SK-N-SH treated with all-trans-retinoic acid at 6 μM for 48 hours (cell line): ENCODE data around the gene SYAP1.

Source experiments
- ATAC-seq: fragments of 200-7000 bp; cut with Tn5 transposase; 3 replicates; pipeline ENCODE4 v1.9.1; 2020; ENCODE audit warnings: mild to moderate bottlenecking, moderate library complexity
- ARNTL ChIP-seq: fragments of 450-650 bp; formaldehyde crosslinking; IDR thresholded peaks from 2 replicates; pipeline ENCODE4 v1.5.0; 2020; ENCODE audit warnings: low read depth, mild to moderate bottlenecking, moderate library complexity, borderline replicate concordance
- BACH2 ChIP-seq: fragments of 250-450 bp; sonication (Bioruptor Pico); IDR thresholded peaks from 2 replicates; pipeline ENCODE4 v1.9.0; 2021; ENCODE audit warnings: mild to moderate bottlenecking, borderline replicate concordance
- CREB5 ChIP-seq: fragments of 250-450 bp; sonication (Bioruptor Pico); IDR thresholded peaks from 2 replicates; pipeline ENCODE4 v1.5.1; 2020; ENCODE audit warnings: low read depth, mild to moderate bottlenecking, moderate library complexity
- CSDC2 ChIP-seq: fragments of 250-450 bp; sonication (Bioruptor Pico); IDR thresholded peaks from 2 replicates; pipeline ENCODE4 v1.5.0; 2020; ENCODE audit warnings: mild to moderate bottlenecking, moderate library complexity
- ESRRG ChIP-seq: fragments of 250-450 bp; sonication (Bioruptor Pico); IDR thresholded peaks from 2 replicates; pipeline ENCODE4 v1.6.1; 2021; ENCODE audit warnings: mild to moderate bottlenecking
- GLIS3 ChIP-seq: fragments of 250-450 bp; sonication (Bioruptor Pico); IDR thresholded peaks from 2 replicates; pipeline ENCODE4 v1.5.0; 2020; ENCODE audit warnings: mild to moderate bottlenecking, moderate library complexity
- OSR1 ChIP-seq: fragments of 250-450 bp; sonication (Bioruptor Pico); IDR thresholded peaks from 2 replicates; pipeline ENCODE4 v1.8.0; 2022; ENCODE audit warnings: moderate library complexity, mild to moderate bottlenecking, inconsistent platforms
- PATZ1 ChIP-seq: fragments of 250-450 bp; sonication (Bioruptor Pico); IDR thresholded peaks from 2 replicates; pipeline ENCODE4 v1.8.0; 2020; ENCODE audit warnings: mild to moderate bottlenecking, moderate library complexity, borderline replicate concordance
- POU6F1 ChIP-seq: fragments of 250-450 bp; sonication (Bioruptor Pico); IDR thresholded peaks from 2 replicates; pipeline ENCODE4 v1.8.0; 2021; ENCODE audit warnings: low read depth, mild to moderate bottlenecking, moderate library complexity, borderline replicate concordance
- PPARA ChIP-seq: fragments of 250-450 bp; sonication (Bioruptor Pico); IDR thresholded peaks from 2 replicates; pipeline ENCODE4 v1.5.0; 2020; ENCODE audit warnings: mild to moderate bottlenecking, borderline replicate concordance
- RARB ChIP-seq: fragments of 250-450 bp; sonication (Bioruptor Pico); IDR thresholded peaks from 2 replicates; pipeline ENCODE4 v1.8.0; 2021; ENCODE audit warnings: mild to moderate bottlenecking, moderate library complexity
- SNAI2 ChIP-seq: fragments of 250-450 bp; sonication (Bioruptor Pico); IDR thresholded peaks from 2 replicates; pipeline ENCODE4 v1.5.0; 2020; ENCODE audit warnings: mild to moderate bottlenecking, moderate library complexity
- TCF4 ChIP-seq: fragments of 250-450 bp; sonication (Bioruptor Pico); IDR thresholded peaks from 2 replicates; pipeline ENCODE4 v1.8.0; 2021; ENCODE audit warnings: mild to moderate bottlenecking, moderate library complexity, borderline replicate concordance
- TOX ChIP-seq: fragments of 250-450 bp; sonication (Bioruptor Pico); IDR thresholded peaks from 2 replicates; pipeline ENCODE4 v1.8.0; 2021; ENCODE audit warnings: mild to moderate bottlenecking, moderate library complexity, borderline replicate concordance
- TSHZ2 ChIP-seq: fragments of 250-450 bp; sonication (Bioruptor Pico); IDR thresholded peaks from 2 replicates; pipeline ENCODE4 v1.5.0; 2020; ENCODE audit warnings: mild to moderate bottlenecking, moderate library complexity
- ZC3H10 ChIP-seq: fragments of 250-450 bp; sonication (Bioruptor Pico); IDR thresholded peaks from 2 replicates; pipeline ENCODE4 v1.5.1; 2021; ENCODE audit warnings: mild to moderate bottlenecking, moderate library complexity
- ZFP30 ChIP-seq: fragments of 450-650 bp; formaldehyde crosslinking; IDR thresholded peaks from 2 replicates; pipeline ENCODE4 v1.5.0; 2022; ENCODE audit warnings: mild to moderate bottlenecking, moderate library complexity
- ZNF565 ChIP-seq: fragments of 450-650 bp; formaldehyde crosslinking; conservative IDR thresholded peaks from 2 replicates; pipeline ENCODE4 v1.5.0; 2020; ENCODE audit warnings: low read depth, mild to moderate bottlenecking, moderate library complexity
- ZNF70 ChIP-seq: fragments of 450-650 bp; formaldehyde crosslinking; IDR thresholded peaks from 2 replicates; pipeline ENCODE4 v1.5.0; 2020; ENCODE audit warnings: mild to moderate bottlenecking, moderate library complexity
- ZNF8 ChIP-seq: fragments of 450-650 bp; formaldehyde crosslinking; IDR thresholded peaks from 2 replicates; pipeline ENCODE4 v1.5.0; 2020; ENCODE audit warnings: mild to moderate bottlenecking, moderate library complexity

The SYAP1 gene

GRCh38 chrX:16739574-16739973 lies 20.2 kb downstream of the SYAP1 start:
- no peak for TF ChIP-seq CREB5 (CRISPR knock-in tag)
- TF ChIP-seq CSDC2 (CRISPR knock-in tag), result no peak
- TF ChIP-seq TSHZ2 (CRISPR knock-in tag), result no peak
- no peak for TF ChIP-seq ARNTL (CRISPR knock-in tag)
- no peak for TF ChIP-seq TCF4 (CRISPR knock-in tag)
- no peak for TF ChIP-seq ESRRG (CRISPR knock-in tag)
- no peak for TF ChIP-seq ZNF8 (CRISPR knock-in tag)
- TF ChIP-seq RARB (CRISPR knock-in tag), result no peak
- no peak for TF ChIP-seq OSR1
- no peak for TF ChIP-seq BACH2 (CRISPR knock-in tag)
- TF ChIP-seq PPARA, result no peak
- TF ChIP-seq GLIS3 (CRISPR knock-in tag), result no peak
- TF ChIP-seq ZC3H10, result no peak
- no peak for TF ChIP-seq SNAI2
- TF ChIP-seq PATZ1, result no peak
- TF ChIP-seq POU6F1 (CRISPR knock-in tag), result no peak
- no peak for TF ChIP-seq ZFP30 (CRISPR knock-in tag)
- no peak for TF ChIP-seq ZNF565 (CRISPR knock-in tag)

GRCh38 chrX:16743604-16744325 lies 24.4 kb downstream of the SYAP1 start:
- TF ChIP-seq POU6F1 (CRISPR knock-in tag) (no peak), TOX (CRISPR knock-in tag) (no peak)
- ATAC-seq, result peak; percentile 84

More at GRCh38 chrX:16739574-16739973, 20.2 kb downstream of the SYAP1 start:
- ATAC-seq, result no peak

GRCh38 chrX:16745102-16745501 lies 25.7 kb downstream of the SYAP1 start:
- ATAC-seq, result no peak
- TF ChIP-seq PPARA, result no peak
- no peak for TF ChIP-seq BACH2 (CRISPR knock-in tag)
- no peak for TF ChIP-seq ZFP30 (CRISPR knock-in tag)
- TF ChIP-seq ZC3H10, result no peak
- no peak for TF ChIP-seq ZNF70
- no peak for TF ChIP-seq TOX (CRISPR knock-in tag)
- no peak for TF ChIP-seq GLIS3 (CRISPR knock-in tag)
